ENCODE results near the gene NYAP2. TPM values are rescaled to one million over a fixed set of nuclear protein-coding genes. Genes with fewer than 3 reads are reported as not detected.

NYAP2 gene
- total and polyA plus RNA-seq, 2 donors (not counting 1 experiment from before 2014, with no cell fraction given) = not detected

- Histone ChIP-seq H3K79me2 (ENCODE audit: control insufficient read depth, insufficient read depth, low read length) (no peaks in the 10 kb centered on the region), H3K36me3 (ENCODE audit: control insufficient read depth, insufficient read depth, low read length) (no peaks in the 10 kb centered on the region), H3K27ac (ENCODE audit: insufficient read depth, low read length) (no peak overlapping the region), H3K9me3 (ENCODE audit: control insufficient read depth, insufficient read depth, low read depth, low read length) (no peaks in the 10 kb centered on the region), H3K27me3 (ENCODE audit: control insufficient read depth, insufficient read depth, low read length) (no peaks in the 10 kb centered on the region), H4K20me1 (ENCODE audit: control insufficient read depth, extremely low read depth, insufficient read depth, low read length) (no peaks in the 10 kb centered on the region), H3K4me2 (ENCODE audit: extremely low read depth, insufficient read depth, low read length) (no peak overlapping the region), H3K9ac (ENCODE audit: insufficient read depth, low read length) (no peak overlapping the region), H2AFZ (ENCODE audit: low read length) (no peak overlapping the region), H3K4me1 (ENCODE audit: control insufficient read depth, extremely low read depth, insufficient read depth, low read length) (no peaks in the 10 kb centered on the region), H3K4me3 (replicated peaks in 1 of 4; ENCODE audit: control extremely low read depth in 1 of 4, insufficient read depth in 1 of 4, low read depth in 3 of 4, low read length in 4 of 4) (no peak overlapping the region)
- no peak for DNase-seq (ENCODE audit: low read depth in 2 of 2)
- TF ChIP-seq CTCF (conservative IDR thresholded peaks at IDR 0.05 in 1 of 2, IDR thresholded peaks at IDR 0.05 in 1 of 2; ENCODE audit: low read depth in 1 of 2, low read length in 2 of 2) (no peak), EZH2 (IDR thresholded peaks at IDR 0.05; ENCODE audit: low read length, missing control alignments) (no peak)
Observed at GRCh38 chr2:225486236-225486635, 86.7 kb downstream of the NYAP2 start.

- Histone ChIP-seq H3K9me3 (ENCODE audit: control insufficient read depth, insufficient read depth, low read depth, low read length) (no peaks in the 10 kb centered on the region), H2AFZ (ENCODE audit: low read length) (no peak overlapping the region), H3K4me2 (ENCODE audit: extremely low read depth, insufficient read depth, low read length) (no peak overlapping the region), H3K27ac (ENCODE audit: insufficient read depth, low read length) (no peak overlapping the region), H3K27me3 (ENCODE audit: control insufficient read depth, insufficient read depth, low read length) (no peaks in the 10 kb centered on the region), H4K20me1 (ENCODE audit: control insufficient read depth, extremely low read depth, insufficient read depth, low read length) (no peaks in the 10 kb centered on the region), H3K9ac (ENCODE audit: insufficient read depth, low read length) (no peak overlapping the region), H3K4me3 (replicated peaks in 1 of 4; ENCODE audit: control extremely low read depth in 1 of 4, insufficient read depth in 1 of 4, low read depth in 3 of 4, low read length in 4 of 4) (no peak overlapping the region), H3K79me2 (ENCODE audit: control insufficient read depth, insufficient read depth, low read length) (no peaks in the 10 kb centered on the region), H3K36me3 (ENCODE audit: control insufficient read depth, insufficient read depth, low read length) (no peaks in the 10 kb centered on the region), H3K4me1 (ENCODE audit: control insufficient read depth, extremely low read depth, insufficient read depth, low read length) (no peaks in the 10 kb centered on the region)
- TF ChIP-seq EZH2 (IDR thresholded peaks at IDR 0.05; ENCODE audit: low read length, missing control alignments) = no peak
- no peak for TF ChIP-seq CTCF (conservative IDR thresholded peaks at IDR 0.05 in 1 of 2, IDR thresholded peaks at IDR 0.05 in 1 of 2; ENCODE audit: low read depth in 1 of 2, low read length in 2 of 2)
- DNase-seq (ENCODE audit: low read depth in 2 of 2) = peak in 1 of 2 donors; percentile 10
Observed at GRCh38 chr2:225487878-225488416, 88.4 kb downstream of the NYAP2 start.

- Histone ChIP-seq H3K27me3 (ENCODE audit: control insufficient read depth, insufficient read depth, low read length) (no peaks in the 10 kb centered on the region), H3K27ac (ENCODE audit: insufficient read depth, low read length) (no peak overlapping the region), H3K4me2 (ENCODE audit: extremely low read depth, insufficient read depth, low read length) (no peak overlapping the region), H3K9ac (ENCODE audit: insufficient read depth, low read length) (no peak overlapping the region), H4K20me1 (ENCODE audit: control insufficient read depth, extremely low read depth, insufficient read depth, low read length) (no peaks in the 10 kb centered on the region), H3K9me3 (ENCODE audit: control insufficient read depth, insufficient read depth, low read depth, low read length) (no peaks in the 10 kb centered on the region), H3K4me1 (ENCODE audit: control insufficient read depth, extremely low read depth, insufficient read depth, low read length) (no peaks in the 10 kb centered on the region), H3K79me2 (ENCODE audit: control insufficient read depth, insufficient read depth, low read length) (no peaks in the 10 kb centered on the region), H3K36me3 (ENCODE audit: control insufficient read depth, insufficient read depth, low read length) (no peaks in the 10 kb centered on the region), H2AFZ (ENCODE audit: low read length) (no peak overlapping the region), H3K4me3 (replicated peaks in 1 of 4; ENCODE audit: control extremely low read depth in 1 of 4, insufficient read depth in 1 of 4, low read depth in 3 of 4, low read length in 4 of 4) (no peak overlapping the region)
- no peak for DNase-seq (ENCODE audit: low read depth in 2 of 2)
- TF ChIP-seq EZH2 (IDR thresholded peaks at IDR 0.05; ENCODE audit: low read length, missing control alignments) = no peak
- TF ChIP-seq CTCF (conservative IDR thresholded peaks at IDR 0.05 in 1 of 2, IDR thresholded peaks at IDR 0.05 in 1 of 2; ENCODE audit: low read depth in 1 of 2, low read length in 2 of 2) = no peak
Observed at GRCh38 chr2:225488743-225489142, 89.2 kb downstream of the NYAP2 start.
